Measurements from ENCODE around the gene TLE2.

TLE2 gene

DNA sequence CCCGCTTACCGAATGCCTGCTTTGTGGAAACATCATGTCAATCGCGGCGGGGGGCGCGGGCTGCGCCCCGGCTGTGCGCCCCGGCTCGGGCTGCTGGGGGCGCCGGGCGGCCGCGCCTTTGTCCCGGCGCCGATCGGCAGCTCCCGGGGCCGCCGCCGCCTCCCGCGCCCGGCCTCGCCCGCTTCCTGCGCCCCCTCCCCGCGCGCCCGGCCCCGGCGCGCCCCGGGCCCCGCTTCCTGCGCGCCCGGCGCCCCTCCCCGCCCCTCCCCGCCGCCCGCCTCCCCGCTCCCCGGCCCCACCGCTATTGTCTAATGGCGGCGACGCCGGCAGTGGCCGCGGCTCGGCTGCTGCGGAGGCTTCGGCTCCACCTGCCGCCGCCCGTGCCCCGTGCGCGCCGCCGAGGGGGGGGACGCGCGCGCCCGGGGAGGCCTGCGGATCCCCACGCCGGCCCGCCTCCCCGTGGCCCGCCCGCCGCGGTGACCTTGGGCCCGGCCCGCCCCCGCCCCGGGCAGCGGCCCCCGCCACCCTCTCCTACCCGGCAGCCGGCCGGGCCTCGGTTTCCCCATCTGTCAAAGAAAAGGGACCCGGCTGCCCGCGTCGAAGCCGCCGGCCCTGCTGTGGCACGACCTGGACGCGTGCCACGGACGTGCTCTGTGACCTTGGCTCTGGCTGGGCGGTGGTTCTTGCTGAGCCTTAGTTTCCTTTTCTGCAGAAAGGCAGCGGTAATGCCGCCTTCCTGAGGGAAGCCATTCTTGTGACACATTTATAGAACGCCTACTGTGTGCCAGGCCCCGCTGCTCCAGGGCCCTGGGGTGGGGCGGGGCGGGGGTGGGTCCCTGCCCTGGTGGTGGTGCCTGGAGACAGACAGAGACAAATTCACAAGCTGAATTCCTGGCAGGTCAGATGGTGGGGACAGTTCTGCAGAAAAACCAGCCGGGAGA, 33.4 kb upstream of the TLE2 start, which contains the start of gene TLE5:
Gene TLE5 (minus strand): TSS at position 331 of the 941 bp plus-strand sequence. CDS start 295 bp downstream, at position 36.
- no peak within 1 kb of the TSS for H3K27ac Mint-ChIP-seq

DNA sequence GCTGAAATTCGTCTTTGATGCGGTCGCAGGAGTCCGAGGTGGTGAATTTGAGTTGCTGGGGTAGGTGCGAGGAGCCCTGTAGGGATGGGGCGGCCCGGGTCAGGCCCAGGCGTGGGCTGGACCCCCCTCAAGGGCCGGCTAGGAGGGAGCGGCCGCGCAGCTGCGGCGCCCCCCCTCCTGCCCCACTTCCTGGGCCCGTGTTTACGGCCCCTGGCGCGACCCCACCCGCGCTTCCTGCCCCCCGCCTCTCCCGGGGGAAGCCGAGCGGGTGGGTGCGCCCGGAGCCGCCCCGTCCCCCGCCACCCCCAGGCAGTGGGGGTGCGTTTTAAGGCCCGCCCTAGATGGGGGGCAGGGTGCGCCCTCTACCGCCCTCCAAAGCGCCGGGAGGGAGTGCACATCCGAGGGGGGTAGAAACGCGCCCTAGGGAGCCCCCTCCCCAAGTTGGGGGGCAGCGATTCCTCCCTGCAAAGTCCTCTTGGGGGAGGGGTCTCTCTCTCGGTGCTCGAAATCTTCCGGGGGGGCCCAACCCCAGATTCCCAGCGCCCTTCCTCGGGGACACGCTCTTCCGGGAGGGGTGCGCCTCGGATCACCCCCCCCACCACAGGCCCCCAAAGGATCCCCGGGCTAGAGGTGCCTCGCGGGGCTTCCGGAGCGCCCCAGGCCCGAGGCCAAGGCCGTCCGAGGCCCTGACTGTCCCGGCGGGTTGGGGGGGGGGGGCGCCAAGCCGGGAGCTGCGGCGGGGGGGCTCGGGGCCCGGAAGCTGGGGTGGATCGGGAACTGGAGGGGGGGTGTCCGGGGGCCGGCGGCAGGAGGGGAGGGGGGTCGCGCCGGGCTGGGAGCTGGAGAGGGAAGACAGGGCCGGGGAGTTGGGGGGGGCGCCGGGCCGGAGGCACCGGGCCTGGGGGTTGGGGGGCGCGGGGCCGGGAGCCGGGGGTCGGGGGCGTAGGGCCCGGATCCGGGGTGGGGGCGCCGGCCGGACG, 32.4 kb upstream of the TLE2 start:
- TF ChIP-seq, protein P1, sequence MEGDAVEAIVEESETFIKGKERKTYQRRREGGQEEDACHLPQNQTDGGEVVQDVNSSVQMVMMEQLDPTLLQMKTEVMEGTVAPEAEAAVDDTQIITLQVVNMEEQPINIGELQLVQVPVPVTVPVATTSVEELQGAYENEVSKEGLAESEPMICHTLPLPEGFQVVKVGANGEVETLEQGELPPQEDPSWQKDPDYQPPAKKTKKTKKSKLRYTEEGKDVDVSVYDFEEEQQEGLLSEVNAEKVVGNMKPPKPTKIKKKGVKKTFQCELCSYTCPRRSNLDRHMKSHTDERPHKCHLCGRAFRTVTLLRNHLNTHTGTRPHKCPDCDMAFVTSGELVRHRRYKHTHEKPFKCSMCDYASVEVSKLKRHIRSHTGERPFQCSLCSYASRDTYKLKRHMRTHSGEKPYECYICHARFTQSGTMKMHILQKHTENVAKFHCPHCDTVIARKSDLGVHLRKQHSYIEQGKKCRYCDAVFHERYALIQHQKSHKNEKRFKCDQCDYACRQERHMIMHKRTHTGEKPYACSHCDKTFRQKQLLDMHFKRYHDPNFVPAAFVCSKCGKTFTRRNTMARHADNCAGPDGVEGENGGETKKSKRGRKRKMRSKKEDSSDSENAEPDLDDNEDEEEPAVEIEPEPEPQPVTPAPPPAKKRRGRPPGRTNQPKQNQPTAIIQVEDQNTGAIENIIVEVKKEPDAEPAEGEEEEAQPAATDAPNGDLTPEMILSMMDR (IDR thresholded peaks at IDR 0.05): no peak
- no peaks in the 10 kb centered on the region for H3K9me3 Mint-ChIP-seq
- peak overlapping the region; percentile 77 for H3K4me3 Mint-ChIP-seq
- peaks cover 21% of the 10 kb centered on the region for H3K36me3 Mint-ChIP-seq (ENCODE audit: low read depth)
- H3K4me1 Mint-ChIP-seq: peaks cover 29% of the 10 kb centered on the region
- DNase-seq: no peak
- H3K27ac Mint-ChIP-seq: no peak overlapping the region
- H3K27me3 Mint-ChIP-seq (ENCODE audit: low read depth, poor library complexity): peaks cover 81% of the 10 kb centered on the region

More for the DNA sequence above, 33.4 kb upstream of the TLE2 start, which contains the start of gene TLE5:
- TF ChIP-seq, protein P1 (IDR thresholded peaks at IDR 0.05): no peak
- Mint-ChIP-seq H3K36me3 (ENCODE audit: low read depth) (peaks cover 21% of the 10 kb centered on the region), H3K27me3 (ENCODE audit: low read depth, poor library complexity) (peaks cover 81% of the 10 kb centered on the region), H3K4me1 (peaks cover 23% of the 10 kb centered on the region), H3K4me3 (peak within 1 kb of the TSS; percentile 76), H3K9me3 (no peaks in the 10 kb centered on the region)
- DNase-seq: peak; percentile 68

DNA sequence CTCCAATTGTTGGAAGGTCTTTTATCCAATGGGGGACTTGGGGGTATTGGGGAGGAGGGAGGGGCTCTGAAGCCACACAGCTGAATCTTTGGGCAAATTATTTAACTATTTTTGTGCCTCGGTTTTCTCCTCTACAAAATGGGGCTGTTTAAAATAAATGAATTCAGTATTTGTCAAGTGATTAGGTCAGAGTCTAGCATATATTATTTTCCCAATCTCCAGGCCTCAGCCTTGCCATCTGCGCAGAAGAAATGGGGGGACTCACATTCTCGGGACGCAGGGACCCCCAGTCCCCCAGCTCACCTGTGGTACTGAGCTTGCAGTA, 31.7 kb upstream of the TLE2 start:
- no peak for DNase-seq
- Mint-ChIP-seq H3K4me3 (peak overlapping the region; percentile 77), H3K36me3 (ENCODE audit: low read depth) (peaks cover 21% of the 10 kb centered on the region), H3K9me3 (no peaks in the 10 kb centered on the region), H3K27ac (no peak overlapping the region), H3K4me1 (peaks cover 30% of the 10 kb centered on the region), H3K27me3 (ENCODE audit: low read depth, poor library complexity) (peaks cover 80% of the 10 kb centered on the region)
- TF ChIP-seq, protein P1 (IDR thresholded peaks at IDR 0.05): no peak

DNA sequence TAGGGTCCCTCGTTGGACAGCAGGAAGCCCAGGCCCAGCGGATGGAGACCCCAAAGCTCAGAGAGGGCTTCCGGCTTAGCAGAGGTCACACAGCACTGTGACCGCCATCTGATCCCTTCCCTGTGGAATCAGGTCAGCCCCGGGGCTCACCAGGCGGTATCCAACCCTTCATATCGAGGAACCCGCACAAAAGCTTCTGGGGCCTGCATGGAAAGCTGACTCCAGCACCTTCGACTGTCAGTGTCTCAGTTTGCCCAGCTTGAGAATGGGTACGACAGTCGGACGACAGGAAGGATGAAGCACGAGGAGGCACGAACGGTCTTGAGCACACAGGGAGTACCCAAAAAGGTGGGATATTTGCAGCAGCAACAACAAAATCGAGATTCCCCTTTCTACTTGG, 30.6 kb upstream of the TLE2 start:
- Mint-ChIP-seq H3K4me1 (peaks cover 36% of the 10 kb centered on the region), H3K36me3 (ENCODE audit: low read depth) (peaks cover 28% of the 10 kb centered on the region), H3K9me3 (no peaks in the 10 kb centered on the region), H3K27ac (no peak overlapping the region), H3K4me3 (no peak overlapping the region), H3K27me3 (ENCODE audit: low read depth, poor library complexity) (peaks cover 79% of the 10 kb centered on the region)
- no peak for DNase-seq
- TF ChIP-seq, protein P1 (IDR thresholded peaks at IDR 0.05): no peak

DNA sequence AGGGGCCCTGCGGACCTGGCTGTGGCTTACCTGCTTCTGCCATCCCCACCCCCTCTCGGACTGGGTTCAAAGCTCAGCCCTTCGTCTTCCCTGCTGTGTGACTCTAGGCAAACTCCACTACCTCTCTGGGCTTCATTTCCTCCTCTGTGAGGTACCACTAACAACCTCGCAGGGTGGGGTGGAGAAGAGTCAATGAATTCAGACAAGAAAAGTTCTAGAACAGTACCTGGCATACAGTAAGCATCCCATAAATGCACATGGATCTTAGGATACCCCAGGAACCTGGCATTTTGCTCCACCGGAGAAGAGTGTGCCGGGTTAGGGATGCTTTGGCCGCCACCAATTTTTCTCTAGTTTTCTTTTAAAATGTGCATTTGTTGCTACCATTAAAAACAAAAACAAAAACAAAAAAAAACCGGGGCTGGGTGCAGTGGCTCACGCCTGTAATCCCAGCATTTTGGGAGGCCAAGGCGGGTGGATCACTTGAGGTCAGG, 29.8 kb upstream of the TLE2 start:
- Mint-ChIP-seq H3K4me3 (no peak overlapping the region), H3K27me3 (ENCODE audit: low read depth, poor library complexity) (peaks cover 80% of the 10 kb centered on the region), H3K27ac (no peak overlapping the region), H3K4me1 (peaks cover 40% of the 10 kb centered on the region), H3K9me3 (no peaks in the 10 kb centered on the region), H3K36me3 (ENCODE audit: low read depth) (peaks cover 29% of the 10 kb centered on the region)
- TF ChIP-seq, protein P1 (IDR thresholded peaks at IDR 0.05): no peak
- no peak for DNase-seq
